HG03571 (cell line): Measurements from ENCODE around the gene CEMIP.

Experiments used
- ATAC-seq: cut with Tn5 transposase; IDR thresholded peaks from one replicate; pipeline ENCODE4 v1.9.1; 2021; ENCODE audit not compliant: unreplicated experiment

The CEMIP gene

GRCh38 chr15:80921736-80922410 is 142.7 kb downstream of the CEMIP start:
- no peak for ATAC-seq

GRCh38 chr15:80923668-80924067 is 144.5 kb downstream of the CEMIP start:
- no peak for ATAC-seq

GRCh38 chr15:80924278-80924677 is 145.1 kb downstream of the CEMIP start:
- ATAC-seq = no peak

DNA sequence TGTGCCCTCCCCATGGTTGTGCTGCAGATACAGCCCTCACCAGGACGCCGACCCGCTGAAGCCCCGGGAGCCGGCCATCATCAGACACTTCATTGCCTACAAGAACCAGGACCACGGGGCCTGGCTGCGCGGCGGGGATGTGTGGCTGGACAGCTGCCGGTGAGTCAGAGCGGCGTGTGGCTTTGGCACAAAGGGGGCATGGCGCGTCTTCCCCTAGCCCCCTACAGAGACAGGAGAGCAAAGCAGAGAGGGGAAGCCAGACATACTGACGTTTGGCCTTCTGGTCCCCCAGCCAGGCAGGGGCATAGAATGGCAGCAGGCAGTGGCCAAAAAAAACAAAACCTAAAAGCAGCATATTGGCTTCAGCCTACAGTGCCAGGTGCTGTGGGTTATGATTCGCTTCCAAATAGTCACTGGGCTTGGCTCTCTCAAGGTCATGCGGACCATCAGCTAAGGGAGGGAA is 146.5 kb downstream of the CEMIP start:
- ATAC-seq = no peak

DNA sequence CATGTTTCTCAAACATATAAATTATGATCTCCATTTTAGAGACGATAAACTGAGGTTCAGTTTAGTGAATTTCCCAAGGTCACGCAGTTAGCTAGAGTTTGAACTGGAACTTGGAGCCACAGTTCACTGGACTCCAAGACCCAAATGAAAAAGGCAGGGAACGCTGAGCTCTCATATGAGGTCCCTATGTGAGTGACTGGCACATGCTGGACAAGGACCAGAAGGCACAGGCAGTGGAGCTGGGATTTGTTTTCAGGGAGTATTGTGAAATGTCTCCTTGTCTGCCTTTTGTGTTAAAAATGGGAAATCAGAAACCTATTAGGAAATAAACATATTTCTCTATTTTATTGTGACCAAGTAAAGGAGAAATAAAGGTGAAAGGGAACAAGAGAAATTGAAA is 147.0 kb downstream of the CEMIP start:
- ATAC-seq = no peak

GRCh38 chr15:80929225-80929624 is 150.1 kb downstream of the CEMIP start:
- no peak for ATAC-seq

- no peak for ATAC-seq
Measured at GRCh38 chr15:80929689-80930088, 150.5 kb downstream of the CEMIP start.

DNA sequence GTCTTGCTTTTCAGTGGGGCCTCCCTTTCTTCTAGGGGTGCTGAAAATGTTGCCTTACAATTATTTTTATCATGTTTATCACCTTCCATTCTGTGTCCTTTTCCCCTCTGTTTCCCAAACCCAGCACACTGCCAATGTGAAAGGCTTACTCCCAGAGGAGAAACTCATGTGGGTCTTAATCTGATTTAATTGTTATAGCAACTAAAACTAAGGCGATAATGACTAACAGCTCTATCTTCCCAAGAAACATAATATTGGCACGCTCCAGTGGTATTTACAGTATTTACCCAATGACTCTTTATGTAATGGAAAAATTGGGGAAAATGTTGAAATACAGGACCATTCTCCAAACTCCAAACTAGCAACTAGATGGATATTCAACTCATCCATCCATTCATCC is 152.0 kb downstream of the CEMIP start:
- no peak for ATAC-seq

GRCh38 chr15:80931721-80932512 is 152.7 kb downstream of the CEMIP start:
- ATAC-seq = no peak

DNA sequence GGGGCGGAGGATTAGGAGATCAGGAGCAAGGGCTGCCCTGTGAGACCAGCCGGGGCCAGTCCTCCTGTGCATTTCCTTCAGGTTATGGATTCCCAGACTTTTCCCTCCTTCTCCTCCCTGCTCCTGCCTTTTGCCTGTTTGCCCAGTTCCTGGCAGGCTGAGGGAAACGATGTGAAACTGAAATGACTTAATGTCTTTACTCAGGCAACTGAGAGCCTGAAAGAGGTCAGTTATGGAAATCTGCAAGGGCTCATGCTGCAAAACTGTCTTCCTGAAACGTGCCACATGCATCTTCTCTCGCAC is 153.3 kb downstream of the CEMIP start:
- no peak for ATAC-seq

- ATAC-seq = no peak
Measured at GRCh38 chr15:80932989-80933388, 153.8 kb downstream of the CEMIP start.

DNA sequence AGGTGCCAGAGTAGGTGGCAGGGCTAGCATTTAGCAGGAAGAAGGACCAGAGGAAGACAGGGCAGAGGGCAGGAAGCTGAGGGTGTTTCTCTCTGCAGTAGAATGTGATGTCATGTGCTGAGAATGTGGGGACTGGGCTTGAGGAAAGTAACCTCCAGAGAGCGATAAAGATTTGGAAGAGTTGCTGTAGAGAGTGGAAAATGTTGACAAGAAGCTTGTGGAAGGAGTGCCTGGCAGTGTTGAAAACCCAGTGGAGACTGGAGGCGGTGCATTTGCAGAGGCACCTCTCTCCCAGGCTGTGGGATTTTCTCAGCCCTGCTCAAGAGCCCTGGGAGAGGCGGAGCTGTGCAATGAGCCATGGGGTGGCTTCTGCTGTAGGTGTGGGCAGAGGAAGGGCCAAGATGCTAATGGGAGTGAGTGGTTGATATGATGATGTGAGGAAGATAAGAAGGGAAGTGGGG is 155.6 kb downstream of the CEMIP start:
- ATAC-seq = no peak

- no peak for ATAC-seq
Measured at GRCh38 chr15:80936288-80937078, 157.3 kb downstream of the CEMIP start.

GRCh38 chr15:80937718-80938117 is 158.5 kb downstream of the CEMIP start:
- no peak for ATAC-seq

GRCh38 chr15:80939216-80939615 is 160.0 kb downstream of the CEMIP start:
- ATAC-seq = no peak

DNA sequence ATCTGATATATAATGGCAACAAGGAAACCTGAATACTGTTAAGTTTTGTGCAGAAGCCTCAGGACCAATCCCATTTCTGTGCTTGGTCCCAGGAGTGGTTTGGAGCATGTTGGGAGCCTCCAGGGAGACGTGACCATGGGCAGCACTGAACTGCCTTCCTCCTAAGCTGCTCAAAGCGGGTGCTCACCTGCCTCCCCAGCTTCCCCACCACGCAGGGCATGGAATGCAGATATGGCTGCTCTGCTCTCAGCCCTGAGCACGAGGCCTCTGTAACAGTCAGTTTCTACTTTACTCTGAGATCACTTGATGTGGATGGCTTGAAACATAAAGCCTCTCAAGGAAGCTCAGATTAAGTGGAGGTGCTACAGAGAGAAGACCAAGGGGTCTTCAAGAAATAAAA is 161.2 kb downstream of the CEMIP start:
- ATAC-seq = no peak

- ATAC-seq = no peak
Measured at GRCh38 chr15:80940851-80941250, 161.7 kb downstream of the CEMIP start.

DNA sequence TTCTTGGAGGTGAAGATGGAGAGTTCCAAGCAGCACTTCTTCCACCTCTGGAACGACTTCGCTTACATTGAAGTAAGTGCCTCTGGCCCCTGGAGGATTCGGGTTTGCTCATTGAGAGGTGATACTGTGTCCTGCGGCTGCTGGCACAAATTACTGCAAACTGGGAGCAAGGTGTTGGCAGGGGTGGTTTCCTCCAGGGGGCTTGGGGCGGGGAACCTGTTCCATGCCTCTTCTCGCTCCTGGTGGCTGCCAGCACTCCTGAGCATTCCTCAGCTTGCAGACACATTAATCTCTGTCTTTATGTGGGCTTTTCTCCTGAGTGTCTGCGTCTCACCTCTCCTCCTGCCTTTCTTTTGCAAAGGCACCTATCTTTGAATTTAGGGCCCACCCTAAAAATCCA is 163.1 kb downstream of the CEMIP start:
- no peak for ATAC-seq

DNA sequence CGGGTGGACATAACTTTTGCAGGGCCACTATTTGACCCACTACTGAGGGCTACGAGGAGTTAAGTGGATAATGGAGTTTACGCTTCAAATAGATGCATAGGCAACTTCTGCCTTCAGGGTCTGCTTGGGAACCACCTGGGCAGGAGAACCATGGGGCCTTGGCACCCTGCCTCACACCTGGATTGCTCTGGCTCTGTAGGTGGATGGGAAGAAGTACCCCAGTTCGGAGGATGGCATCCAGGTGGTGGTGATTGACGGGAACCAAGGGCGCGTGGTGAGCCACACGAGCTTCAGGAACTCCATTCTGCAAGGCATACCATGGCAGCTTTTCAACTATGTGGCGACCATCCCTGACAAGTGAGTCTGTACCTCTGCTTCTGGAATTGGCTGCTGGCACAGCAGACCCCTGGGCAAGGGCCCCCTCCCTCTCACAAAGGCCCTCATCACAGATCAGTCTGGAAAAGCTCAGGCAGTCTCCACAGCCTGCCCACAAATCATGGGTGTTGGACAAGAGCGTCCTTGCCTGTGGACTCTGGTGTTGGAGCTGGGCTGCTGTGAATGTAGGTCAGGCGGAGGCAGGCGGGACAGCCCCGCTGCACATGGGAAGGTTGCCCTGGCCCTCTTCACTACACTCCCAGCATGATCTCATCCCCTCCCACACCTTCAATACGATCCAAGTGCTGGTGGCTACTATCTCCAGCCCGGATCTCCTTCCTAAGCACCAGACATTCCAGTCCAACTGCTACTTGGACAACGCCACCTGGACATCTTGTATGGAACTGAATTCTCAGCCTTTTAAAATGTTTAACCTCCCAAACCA is 163.8 kb downstream of the CEMIP start:
- ATAC-seq = no peak

GRCh38 chr15:80944818-80945217 is 165.6 kb downstream of the CEMIP start:
- ATAC-seq = no peak

DNA sequence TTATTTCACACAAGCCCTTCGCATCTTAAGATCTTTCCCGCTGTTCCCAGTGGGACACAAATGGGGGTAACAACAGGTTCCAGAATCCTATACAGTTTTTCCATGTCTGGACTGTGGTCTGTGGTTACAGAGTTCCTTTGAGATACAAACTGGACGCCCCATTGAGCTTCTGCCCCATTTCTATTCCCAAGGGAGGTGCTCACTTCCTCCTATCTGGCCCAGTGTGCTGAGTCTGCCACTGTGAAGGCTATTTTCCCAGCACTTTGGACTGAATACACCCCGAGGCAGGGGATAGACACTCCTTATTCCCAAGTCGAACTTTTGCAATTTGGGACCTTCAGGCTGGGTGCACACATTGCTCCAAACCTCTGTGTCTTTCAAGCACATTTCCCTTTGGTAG is 166.4 kb downstream of the CEMIP start:
- no peak for ATAC-seq
